22Rv1 (cell line): ENCODE results near the gene RYR2.

Experiments used
- ZFX ChIP-seq: fragments of 450-650 bp; IDR thresholded peaks from 2 replicates; pipeline ENCODE4 v1.6.1; 2017; ENCODE audit warnings: antibody characterized with exemption, borderline replicate concordance
- TF ChIP-seq, protein P1 (sequence below): fragments of 450-650 bp; IDR thresholded peaks from 2 replicates; pipeline ENCODE4 v1.5.1; 2017; ENCODE audit warnings: mild to moderate bottlenecking

DNA sequence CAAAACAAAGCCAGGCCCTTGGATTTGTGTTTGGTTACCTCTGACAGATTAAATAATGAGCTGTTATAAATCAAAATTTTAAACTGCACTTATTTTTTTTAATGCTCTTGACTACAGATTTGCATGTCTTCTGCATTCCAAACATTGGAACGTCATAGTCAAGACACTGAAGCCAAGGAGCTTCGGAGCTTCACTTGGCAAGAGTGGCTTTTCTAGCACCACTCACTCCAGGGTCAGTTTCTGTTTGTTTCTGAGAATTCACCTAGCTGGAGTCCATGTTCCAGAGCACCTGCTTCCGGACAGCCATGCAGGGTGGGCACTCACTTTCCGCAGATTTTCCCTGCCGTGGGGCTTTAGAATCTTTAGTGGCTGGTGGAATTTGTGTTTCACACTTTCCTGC lies 645.8 kb downstream of the RYR2 start:
- TF ChIP-seq, protein P1, sequence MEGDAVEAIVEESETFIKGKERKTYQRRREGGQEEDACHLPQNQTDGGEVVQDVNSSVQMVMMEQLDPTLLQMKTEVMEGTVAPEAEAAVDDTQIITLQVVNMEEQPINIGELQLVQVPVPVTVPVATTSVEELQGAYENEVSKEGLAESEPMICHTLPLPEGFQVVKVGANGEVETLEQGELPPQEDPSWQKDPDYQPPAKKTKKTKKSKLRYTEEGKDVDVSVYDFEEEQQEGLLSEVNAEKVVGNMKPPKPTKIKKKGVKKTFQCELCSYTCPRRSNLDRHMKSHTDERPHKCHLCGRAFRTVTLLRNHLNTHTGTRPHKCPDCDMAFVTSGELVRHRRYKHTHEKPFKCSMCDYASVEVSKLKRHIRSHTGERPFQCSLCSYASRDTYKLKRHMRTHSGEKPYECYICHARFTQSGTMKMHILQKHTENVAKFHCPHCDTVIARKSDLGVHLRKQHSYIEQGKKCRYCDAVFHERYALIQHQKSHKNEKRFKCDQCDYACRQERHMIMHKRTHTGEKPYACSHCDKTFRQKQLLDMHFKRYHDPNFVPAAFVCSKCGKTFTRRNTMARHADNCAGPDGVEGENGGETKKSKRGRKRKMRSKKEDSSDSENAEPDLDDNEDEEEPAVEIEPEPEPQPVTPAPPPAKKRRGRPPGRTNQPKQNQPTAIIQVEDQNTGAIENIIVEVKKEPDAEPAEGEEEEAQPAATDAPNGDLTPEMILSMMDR: no peak
- TF ChIP-seq ZFX: no peak
